Stimulated activated naive CD4-positive, alpha-beta T cell (primary cell): Measurements from ENCODE around the gene RPS3.
"Not testable (repeated sequence)": the region's sequence is repeated elsewhere in the genome, so short reads cannot be mapped to it uniquely, and the experiment has no call there.

Experiments used
- DNase-seq, 6 experiments: peaks; one replicate each; lab custom pipeline; 2025; lab: John Stamatoyannopoulos, UW

Gene RPS3

GRCh38 chr11:75380245-75380644 lies 19.1 kb upstream of the RPS3 start:
- DNase-seq: no peak

GRCh38 chr11:75380716-75381420 lies 18.4 kb upstream of the RPS3 start:
- no peak for DNase-seq

GRCh38 chr11:75383246-75383645 lies 16.1 kb upstream of the RPS3 start:
- peak in 5 of 6 experiments; percentile 12 to 41 (median 28) for DNase-seq

- DNase-seq: peak; percentile 44 to 83 (median 66)
These were observed 14.8 kb upstream of the RPS3 start for GRCh38 chr11:75384438-75385080.

- DNase-seq: no peak
These were observed 12.2 kb upstream of the RPS3 start for GRCh38 chr11:75386942-75387630.

DNA sequence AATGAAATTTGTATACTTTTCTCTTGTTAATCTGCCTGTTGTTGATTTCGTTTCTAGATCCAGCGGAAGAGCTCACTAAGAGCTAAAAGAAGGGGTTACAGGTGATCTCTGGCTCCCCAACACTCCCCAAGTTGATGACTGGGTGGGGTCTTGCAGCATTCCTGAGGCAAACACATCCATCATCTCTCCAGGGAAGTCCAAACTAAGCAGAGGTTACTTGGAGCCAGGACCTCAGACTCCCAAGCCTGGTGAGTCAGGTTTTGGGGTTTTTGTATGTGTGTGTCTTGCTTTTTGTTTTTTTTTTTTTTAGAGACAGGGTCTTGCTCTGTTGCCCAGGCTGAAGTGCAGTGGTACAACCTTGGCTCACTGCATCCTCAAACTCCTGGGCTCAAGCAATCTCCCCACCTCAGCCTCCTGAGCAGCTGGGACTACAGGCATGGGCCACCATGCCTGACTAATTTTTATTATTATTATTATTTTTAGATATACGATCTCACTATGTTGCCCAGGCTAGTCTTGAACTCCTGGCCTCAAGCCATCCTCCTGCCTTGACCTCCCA lies 11.5 kb upstream of the RPS3 start:
- no peak for DNase-seq

DNA sequence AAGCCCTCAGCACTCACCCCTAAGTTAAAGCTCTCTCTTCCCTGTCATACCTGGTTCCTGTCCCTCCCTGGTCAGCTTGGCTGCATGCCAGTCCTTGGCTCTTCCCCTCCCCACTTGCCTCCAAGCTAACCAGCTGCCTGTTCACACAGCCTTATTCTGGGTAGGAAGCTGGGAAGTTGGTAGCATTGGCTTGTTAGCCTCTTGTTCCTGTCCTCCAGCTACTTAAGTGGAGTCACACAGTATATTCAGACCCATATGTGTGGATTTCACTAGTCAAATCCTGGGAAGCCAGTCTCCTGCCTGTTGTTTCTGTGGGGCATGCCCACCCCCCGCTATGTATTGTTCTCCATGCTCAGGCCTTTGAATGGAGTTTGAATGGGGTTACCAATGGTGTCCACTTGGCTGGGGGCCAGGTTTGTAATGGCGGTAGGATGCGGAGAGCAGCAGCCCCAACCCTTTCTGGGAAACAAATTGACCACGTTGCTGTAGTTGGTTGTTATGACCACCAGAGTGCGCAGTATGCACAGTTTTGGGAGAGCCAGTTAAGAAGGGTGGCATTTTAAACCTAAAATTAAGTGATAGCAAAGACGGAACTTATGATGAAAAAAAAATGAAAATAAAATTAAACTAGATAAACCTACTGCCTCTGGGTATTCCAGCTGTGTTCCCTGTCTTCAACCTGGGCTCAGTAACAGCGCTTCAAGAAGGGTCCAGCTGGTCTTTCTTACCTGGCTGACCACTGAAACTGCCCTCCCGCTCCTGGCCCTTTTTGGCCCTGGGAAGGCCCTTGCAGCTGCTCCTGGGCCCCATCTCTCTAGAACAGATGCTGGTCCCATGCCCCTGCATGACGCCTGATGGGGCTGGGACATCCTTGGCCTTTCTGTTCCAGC lies 10.7 kb upstream of the RPS3 start:
- DNase-seq: peak; percentile 32 to 74 (median 54)

DNA sequence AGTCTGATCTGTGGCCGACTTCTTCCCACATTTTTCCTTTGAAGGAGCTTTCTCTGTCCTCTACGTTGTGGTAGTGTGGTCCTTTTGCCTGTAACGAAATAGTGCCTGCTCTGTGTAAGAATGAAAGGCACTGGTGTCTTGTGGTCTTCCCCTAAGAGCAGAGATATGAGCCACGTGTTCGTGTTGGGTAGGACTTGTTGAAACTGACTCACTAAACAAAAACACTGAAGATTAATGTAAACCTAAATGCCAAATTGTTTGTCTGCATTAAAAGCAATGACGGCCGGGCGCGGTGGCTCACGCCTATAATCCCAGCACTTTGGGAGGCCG lies 10.1 kb upstream of the RPS3 start:
- no peak for DNase-seq

DNA sequence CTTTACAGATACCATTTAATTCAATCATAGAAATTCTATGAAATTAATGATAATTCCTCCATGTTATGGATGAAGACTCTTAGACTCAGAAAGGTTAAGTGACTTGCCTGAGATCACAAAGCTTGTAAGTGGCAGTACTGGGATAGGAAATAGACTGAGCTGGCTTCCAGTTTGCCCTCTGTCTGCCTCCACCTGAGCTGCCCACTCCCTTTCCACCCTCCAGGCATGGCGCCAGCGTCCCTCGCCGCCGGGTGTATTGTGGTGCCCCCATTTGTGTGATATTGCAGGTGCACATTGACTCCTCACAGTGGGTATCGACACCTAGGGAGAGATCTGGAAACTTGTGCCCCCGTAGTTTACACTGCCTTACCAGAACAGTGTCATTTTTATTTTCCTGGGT lies 9.4 kb upstream of the RPS3 start:
- no peak for DNase-seq

GRCh38 chr11:75394085-75394840 lies 5.1 kb upstream of the RPS3 start:
- no peak for DNase-seq

DNA sequence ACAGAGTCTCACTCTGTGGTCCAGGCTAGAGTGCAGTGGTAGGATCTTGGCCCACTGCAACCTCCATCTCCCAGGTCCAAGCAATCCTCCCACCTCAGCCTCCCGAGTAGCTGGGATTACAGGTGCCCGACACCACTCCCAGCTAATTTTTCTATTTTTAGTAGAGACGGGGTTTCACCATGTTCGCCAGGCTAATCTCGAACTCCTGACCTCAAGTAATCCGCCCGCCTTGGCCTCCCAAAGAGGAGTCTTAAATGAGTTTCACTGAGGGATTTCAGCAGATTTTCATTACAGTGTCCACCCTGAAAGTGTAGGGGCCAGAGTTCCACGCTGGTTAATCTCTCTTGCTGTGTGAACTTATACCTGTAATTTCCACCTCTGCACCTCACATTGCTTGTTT lies 412 bp upstream of the RPS3 start:
- no peak for DNase-seq

DNA sequence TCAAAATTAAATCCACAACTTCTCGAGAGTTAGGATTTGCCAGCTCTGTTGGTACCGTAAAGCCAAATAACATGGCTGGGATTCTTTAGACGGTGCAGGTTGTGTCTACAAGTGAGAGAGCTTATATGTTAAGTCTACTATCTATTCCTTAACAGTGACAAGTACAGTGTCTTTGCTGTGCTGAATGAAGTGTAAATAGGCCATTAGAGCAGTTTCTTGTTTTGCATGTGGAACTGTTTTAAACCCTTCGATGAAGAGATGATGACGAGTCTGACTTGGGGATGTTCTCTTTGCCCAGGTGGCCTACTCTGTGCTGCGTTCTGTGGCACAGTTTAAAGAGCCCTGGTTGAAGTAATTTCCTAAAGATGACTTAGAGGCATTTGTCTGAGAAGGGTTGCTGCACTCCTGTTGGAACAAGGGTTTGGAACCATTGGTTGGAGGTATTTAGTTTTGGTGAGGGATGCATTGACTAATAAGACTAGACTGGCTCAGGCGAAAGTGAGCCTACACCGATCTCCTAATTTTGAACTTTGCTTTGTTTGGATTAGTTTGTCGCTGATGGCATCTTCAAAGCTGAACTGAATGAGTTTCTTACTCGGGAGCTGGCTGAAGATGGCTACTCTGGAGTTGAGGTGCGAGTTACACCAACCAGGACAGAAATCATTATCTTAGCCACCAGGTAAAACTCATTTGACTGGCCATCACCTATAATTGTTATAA lies 988 bp downstream of the RPS3 start:
- peak in 3 of 6 experiments; percentile 15 to 67 (median 62) for DNase-seq

DNA sequence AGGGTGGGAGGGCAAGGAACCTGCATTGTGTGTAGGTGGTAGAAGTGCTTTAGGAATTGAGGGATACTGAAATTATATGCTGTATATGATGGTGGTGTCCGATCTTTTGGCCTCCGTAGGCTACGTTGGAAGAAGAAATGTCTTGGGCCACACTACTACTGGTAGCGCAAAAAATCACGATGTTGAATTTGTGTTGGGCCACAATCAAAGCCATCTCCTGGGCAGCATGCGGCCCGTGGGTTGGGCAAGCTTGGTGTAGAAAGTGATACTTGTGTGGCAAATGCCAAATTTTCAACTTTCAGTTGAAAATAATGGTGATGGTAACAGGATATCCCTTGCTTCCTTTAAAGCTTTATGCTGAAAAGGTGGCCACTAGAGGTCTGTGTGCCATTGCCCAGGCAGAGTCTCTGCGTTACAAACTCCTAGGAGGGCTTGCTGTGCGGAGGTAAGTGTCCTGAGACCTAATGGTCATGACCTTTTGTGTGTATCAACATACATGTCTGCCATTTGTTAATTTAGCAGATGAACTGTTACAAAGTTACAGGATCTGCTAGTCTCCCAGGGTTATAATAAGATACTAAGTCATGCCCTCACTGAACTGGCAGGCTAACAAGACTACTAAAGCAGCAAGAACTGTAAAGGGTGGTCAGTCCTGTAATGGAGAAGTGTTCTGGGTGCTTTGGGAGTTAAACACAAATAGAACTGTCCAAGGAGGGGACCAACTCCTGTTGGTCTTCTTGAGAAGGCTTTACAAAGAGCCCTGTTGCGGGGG lies 2.9 kb downstream of the RPS3 start:
- no peak for DNase-seq

DNA sequence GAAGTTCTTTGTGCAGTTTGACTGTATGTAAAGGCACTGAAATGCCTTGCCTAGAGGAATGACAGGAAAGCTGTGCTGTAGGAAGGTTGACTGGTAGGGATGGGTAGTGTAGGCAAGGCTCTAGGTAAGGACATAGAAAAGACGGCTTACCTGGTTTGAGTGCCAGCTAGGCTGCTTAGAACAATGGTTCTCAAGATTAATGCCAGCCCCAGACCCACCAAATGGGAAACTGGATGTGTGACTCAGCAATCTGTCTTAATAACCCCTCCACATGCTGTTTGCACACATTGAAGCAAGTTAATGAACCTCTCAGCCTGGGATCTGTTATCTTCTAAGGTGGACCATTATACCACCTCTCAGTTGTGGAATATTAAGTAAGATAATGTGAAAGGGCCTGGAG lies 3.7 kb downstream of the RPS3 start:
- no peak for DNase-seq

DNA sequence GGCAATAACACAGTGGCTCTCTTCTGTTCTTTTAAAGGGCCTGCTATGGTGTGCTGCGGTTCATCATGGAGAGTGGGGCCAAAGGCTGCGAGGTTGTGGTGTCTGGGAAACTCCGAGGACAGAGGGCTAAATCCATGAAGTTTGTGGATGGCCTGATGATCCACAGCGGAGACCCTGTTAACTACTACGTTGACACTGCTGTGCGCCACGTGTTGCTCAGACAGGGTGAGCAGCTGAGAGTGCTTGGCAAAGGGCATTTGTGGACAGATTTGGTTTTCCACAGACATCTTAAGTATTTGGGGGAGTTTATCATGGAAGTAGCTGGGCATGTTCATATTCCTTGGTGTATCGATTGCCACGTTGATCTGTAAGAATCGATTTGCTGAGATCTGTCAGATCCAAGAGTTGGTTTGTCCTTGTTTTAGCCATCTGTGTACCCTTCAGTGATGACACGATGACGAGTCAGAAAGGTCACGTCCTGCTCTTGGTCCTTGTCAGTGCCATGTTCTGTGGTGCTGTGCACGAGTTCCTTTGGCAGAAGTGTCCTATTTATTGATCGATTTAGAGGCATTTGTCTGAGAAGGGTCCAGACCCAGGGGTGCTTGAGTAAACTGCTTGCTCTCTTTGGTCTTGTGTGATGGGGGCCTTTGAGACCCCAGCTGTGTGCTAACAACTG lies 4.8 kb downstream of the RPS3 start:
- no peak for DNase-seq

- DNase-seq: no peak
These were observed 7.0 kb downstream of the RPS3 start for GRCh38 chr11:75406338-75406777.

DNA sequence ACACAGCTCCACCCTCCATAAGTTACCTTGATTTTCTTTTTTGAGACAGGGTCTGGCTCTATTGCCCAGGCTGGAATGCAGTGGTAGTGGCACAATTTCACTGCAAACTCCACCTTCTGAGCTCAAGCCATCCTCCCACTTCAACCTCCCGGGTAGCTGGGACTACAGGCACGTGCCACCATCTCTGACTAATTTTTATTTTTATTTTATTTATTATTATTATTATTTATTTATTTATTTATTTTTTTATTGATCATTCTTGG lies 9.6 kb downstream of the RPS3 start:
- no peak for DNase-seq

DNA sequence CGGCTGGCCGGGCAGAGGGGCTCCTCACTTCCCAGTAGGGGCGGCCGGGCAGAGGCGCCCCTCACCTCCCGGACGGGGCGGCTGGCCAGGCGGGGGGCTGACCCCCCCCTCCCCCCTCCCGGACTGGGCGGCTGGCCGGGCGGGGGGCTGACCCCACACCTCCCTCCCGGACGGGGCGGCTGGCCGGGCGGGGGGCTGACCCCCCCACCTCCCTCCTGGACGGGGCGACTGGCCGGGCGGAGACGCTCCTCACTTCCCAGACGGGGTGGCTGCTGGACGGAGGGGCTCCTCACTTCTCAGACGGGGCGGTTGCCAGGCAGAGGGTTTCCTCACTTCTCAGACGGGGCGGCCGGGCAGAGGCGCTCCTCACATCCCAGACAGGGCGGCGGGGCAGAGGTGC lies 10.7 kb downstream of the RPS3 start:
- DNase-seq: not testable (repeated sequence)

GRCh38 chr11:75413146-75413545 lies 13.8 kb downstream of the RPS3 start:
- DNase-seq: not testable (repeated sequence)
